ENCODE results near the gene MBP.
"Not testable (repeated sequence)": the region's sequence is repeated elsewhere in the genome, so short reads cannot be mapped to it uniquely, and the experiment has no call there.

Gene MBP

GRCh38 chr18:76997951-76998808 is 134.4 kb downstream of the MBP start:
- no peak for DNase-seq

GRCh38 chr18:76996429-76996828 is 136.2 kb downstream of the MBP start:
- no peak for DNase-seq

- peak in 2 of 3 experiments; percentile 11 to 19 for DNase-seq
These were observed 136.7 kb downstream of the MBP start for GRCh38 chr18:76995896-76996295.

GRCh38 chr18:76994086-76994654 is 138.4 kb downstream of the MBP start:
- DNase-seq, result peak in 1 of 3 experiments; percentile 17

- peak in 1 of 3 experiments; percentile 17 for DNase-seq
These were observed 139.0 kb downstream of the MBP start for GRCh38 chr18:76993573-76993972.

- no peak for DNase-seq
These were observed 139.5 kb downstream of the MBP start for GRCh38 chr18:76993085-76993382.

GRCh38 chr18:76992226-76993084 is 140.1 kb downstream of the MBP start:
- no peak for DNase-seq

- no peak for DNase-seq
These were observed 141.4 kb downstream of the MBP start for GRCh38 chr18:76991021-76991688.

GRCh38 chr18:76990343-76991020 is 142.1 kb downstream of the MBP start:
- not testable (repeated sequence) for DNase-seq

GRCh38 chr18:76989647-76990190 is 142.9 kb downstream of the MBP start:
- DNase-seq, result no peak

- no peak for DNase-seq
These were observed 143.5 kb downstream of the MBP start for GRCh38 chr18:76988827-76989646.

GRCh38 chr18:76988031-76988826 is 144.4 kb downstream of the MBP start:
- DNase-seq, result no peak

- DNase-seq, result no peak
These were observed 146.2 kb downstream of the MBP start for GRCh38 chr18:76986406-76986805.

GRCh38 chr18:76985951-76986236 is 146.7 kb downstream of the MBP start:
- no peak for DNase-seq

- no peak for DNase-seq
These were observed 147.2 kb downstream of the MBP start for GRCh38 chr18:76985156-76985950.

GRCh38 chr18:76984193-76985155 is 148.1 kb downstream of the MBP start:
- DNase-seq, result no peak

GRCh38 chr18:76983613-76984051 is 149.0 kb downstream of the MBP start:
- no peak for DNase-seq

- peak; percentile 75 to 91 (median 79) for DNase-seq
These were observed 149.6 kb downstream of the MBP start for GRCh38 chr18:76982841-76983583.

Measured in NCI-H1417 (cell line).